Upper lobe of left lung (tissue), 6 donors: ENCODE results near the gene DLG2. TPM values are rescaled to one million over a fixed set of nuclear protein-coding genes. Genes with fewer than 3 reads are reported as not detected.

Experiments
- ATAC-seq, 2 donors: fragments of 200-7000 bp; cut with Tn5 transposase; one replicate each; pipeline ENCODE4 v1.9.1; 2022; ENCODE audit warnings: mild to moderate bottlenecking in 2 of 2, moderate library complexity in 2 of 2; ENCODE audit not compliant: low FRiP score in 2 of 2
- DNase-seq, 2 donors: peaks; one replicate each; pipeline ENCODE4 v3.0.0-alpha.2; 2019 to 2020
- H3K27ac ChIP-seq, 4 donors: fragments of 200-600 bp; sonication (generic); one replicate each; pipeline ENCODE4 v1.5.1; 2016 to 2019
- H3K27me3 ChIP-seq, 4 donors: fragments of 200-600 bp; sonication (generic); one replicate each; pipeline ENCODE4 v1.5.1; 2017 to 2019
- H3K36me3 ChIP-seq, 4 donors: fragments of 200-600 bp; sonication (generic); one replicate each; pipeline ENCODE4 v1.5.1; 2016 to 2019
- H3K4me1 ChIP-seq, 4 donors: fragments of 200-600 bp; sonication (generic); one replicate each; pipeline ENCODE4 v1.5.1; 2018 to 2019
- H3K4me3 ChIP-seq, 4 donors: fragments of 200-600 bp; sonication (generic); one replicate each; pipeline ENCODE4 v1.5.1; 2017 to 2019; ENCODE audit warnings: mild to moderate bottlenecking in 2 of 4, moderate library complexity in 1 of 4
- H3K9me3 ChIP-seq, 4 donors: fragments of 200-600 bp; sonication (generic); one replicate each; pipeline ENCODE4 v1.5.1; 2018 to 2019
- CTCF ChIP-seq, 6 experiments: fragments of 450-650 bp in 4 of 6; fragments of 200-600 bp in 2 of 6; sonication (generic) in 2 of 6; IDR thresholded peaks; one replicate each; pipeline ENCODE4 v1.5.1; 2016 to 2019; ENCODE audit warnings: antibody characterized with exemption in 6 of 6
- EP300 ChIP-seq, 4 donors: sonication (generic); formaldehyde crosslinking; IDR thresholded peaks; one replicate each; pipeline ENCODE4 v1.5.1; 2017; ENCODE audit warnings: antibody characterized with exemption in 4 of 4, control low read depth in 2 of 4
- POLR2A ChIP-seq, 4 donors: fragments of 450-650 bp; IDR thresholded peaks; one replicate each; pipeline ENCODE4 v1.5.1; 2016 to 2017; ENCODE audit warnings: antibody characterized with exemption in 4 of 4, mild to moderate bottlenecking in 2 of 4
- POLR2AphosphoS5 ChIP-seq, 2 donors: sonication (generic); formaldehyde crosslinking; IDR thresholded peaks; one replicate each; pipeline ENCODE4 v1.5.1; 2017; ENCODE audit warnings: antibody characterized with exemption in 2 of 2
- WGBS, 2 donors: methylation state at CpG; one replicate each; pipeline ENCODE4 v1.1.5; 2017 to 2018; 5-methylcytosine and 5-hydroxymethylcytosine counted together
- total RNA-seq, 6 donors: library from RNA; depleted of rRNA in 4 of 6; stranded (reverse); fragments of >200 nt in 4 of 6; gene quantifications; one replicate each; pipeline versions ENCODE4 v1.1.0 to v1.2.1, GENCODE V29; 2016 to 2021
- donor health status: DM: no; HTN: no; CAD: no; lungs with moderate emphysema.
- donor health status: DM: no; HTN: yes; CAD: no; lungs with severe emphysema.

DLG2 gene
- total RNA-seq, 6 donors from 2014 or later: 3.4 to 37.7 (median 9.1) TPM

GRCh38 chr11:83819931-83820549 is 1807.1 kb downstream of the DLG2 start:
- ATAC-seq: peak in 1 of 2 donors; percentile 75
- no peak for TF ChIP-seq EP300 (IDR thresholded peaks at IDR 0.05)
- peak in 4 of 6 experiments; percentile 32 to 62 (median 57) for TF ChIP-seq CTCF (IDR thresholded peaks at IDR 0.05)
- 29 to 35% methylated on average over 2 of the region's 2 CpGs for WGBS, 2 donors

GRCh38 chr11:83818349-83818748 is 1808.8 kb downstream of the DLG2 start:
- H3K27me3 ChIP-seq: no peaks in the 10 kb centered on the region
- DNase-seq (no peak), ATAC-seq (no peak)
- H3K4me1 ChIP-seq: no peaks in the 10 kb centered on the region
- 50 to 51% methylated on average over 2 of the region's 2 CpGs for WGBS, 2 donors
- no peaks in the 10 kb centered on the region for H3K9me3 ChIP-seq
- no peaks in the 10 kb centered on the region for H3K36me3 ChIP-seq
- H3K4me3 ChIP-seq: no peak overlapping the region
- H3K27ac ChIP-seq: no peak overlapping the region
- TF ChIP-seq POLR2A (IDR thresholded peaks at IDR 0.05) (no peak), EP300 (IDR thresholded peaks at IDR 0.05) (no peak), CTCF (IDR thresholded peaks at IDR 0.05) (no peak), POLR2AphosphoS5 (IDR thresholded peaks at IDR 0.05) (no peak)

More at GRCh38 chr11:83819931-83820549, 1807.1 kb downstream of the DLG2 start:
- Histone ChIP-seq H3K36me3 (no peaks in the 10 kb centered on the region), H3K4me1 (no peaks in the 10 kb centered on the region), H3K27ac (no peak overlapping the region), H3K9me3 (no peaks in the 10 kb centered on the region), H3K27me3 (no peaks in the 10 kb centered on the region), H3K4me3 (no peak overlapping the region)
- DNase-seq: no peak

DNA sequence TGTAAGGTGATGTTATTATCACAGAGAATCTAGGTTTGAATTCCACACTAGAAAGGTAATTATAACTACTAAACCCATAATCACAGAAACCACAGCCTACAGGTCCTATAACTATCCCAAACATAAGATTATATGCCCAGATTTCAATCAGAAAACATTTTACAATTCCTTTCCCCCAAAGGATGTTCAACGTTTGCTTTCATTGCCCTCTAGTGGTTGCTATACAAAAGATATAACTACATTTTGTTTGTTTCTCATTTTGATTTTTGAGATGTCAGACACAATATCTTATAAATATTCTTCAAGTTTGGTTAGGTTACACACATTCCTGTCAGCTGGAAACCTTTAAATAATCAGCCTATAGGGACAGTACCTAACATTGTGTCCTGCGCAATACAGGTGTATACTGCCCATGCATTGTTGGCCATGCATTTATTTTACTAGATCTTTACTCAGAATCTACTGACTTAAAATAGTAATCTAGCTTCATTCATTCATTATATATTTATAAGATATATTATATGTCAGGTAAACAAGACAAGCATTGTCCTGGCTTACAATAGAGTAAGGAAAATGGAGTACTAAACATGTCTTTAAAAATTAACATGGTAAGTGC is 1810.5 kb downstream of the DLG2 start:
- no peak overlapping the region for H3K4me3 ChIP-seq

DNA sequence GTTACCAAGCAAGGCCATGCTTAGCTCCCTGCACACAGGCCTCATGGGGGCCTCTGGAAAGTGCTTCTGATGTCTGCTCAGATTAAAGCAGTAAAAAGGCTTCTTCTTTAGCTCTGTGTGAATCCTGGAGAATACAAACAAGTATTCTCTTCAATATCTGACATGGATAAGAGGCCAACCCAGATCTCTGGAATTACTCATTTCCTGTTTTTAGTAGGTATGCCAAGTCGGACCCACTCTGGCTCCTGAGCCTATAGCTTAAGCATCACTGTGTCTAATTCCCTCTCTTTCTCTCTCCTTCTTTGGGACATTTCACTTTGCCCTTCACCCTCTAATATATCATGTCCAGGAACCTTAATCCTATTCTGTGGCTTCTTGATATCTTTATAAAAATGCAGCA is 1811.4 kb downstream of the DLG2 start:
- Histone ChIP-seq H3K4me1 (no peaks in the 10 kb centered on the region), H3K27me3 (no peaks in the 10 kb centered on the region), H3K27ac (no peak overlapping the region), H3K36me3 (no peaks in the 10 kb centered on the region), H3K4me3 (no peak overlapping the region), H3K9me3 (no peaks in the 10 kb centered on the region)
- DNase-seq: no peak
- TF ChIP-seq POLR2AphosphoS5 (IDR thresholded peaks at IDR 0.05) (no peak), CTCF (IDR thresholded peaks at IDR 0.05) (no peak), POLR2A (IDR thresholded peaks at IDR 0.05) (no peak)
- WGBS, 2 donors: 32 to 36% methylated on average over 1 of the region's 1 CpG
- no peak for ATAC-seq

More for the DNA sequence above, 1810.5 kb downstream of the DLG2 start:
- TF ChIP-seq EP300 (IDR thresholded peaks at IDR 0.05) (no peak), CTCF (IDR thresholded peaks at IDR 0.05) (peak in 4 of 6 experiments; percentile 15 to 36 (median 29))
- H3K27me3 ChIP-seq: no peaks in the 10 kb centered on the region
- H3K36me3 ChIP-seq: no peaks in the 10 kb centered on the region
- no peak overlapping the region for H3K27ac ChIP-seq
- no peaks in the 10 kb centered on the region for H3K9me3 ChIP-seq
- H3K4me1 ChIP-seq: no peaks in the 10 kb centered on the region
- DNase-seq: no peak
- WGBS, 2 donors: 45 to 48% methylated on average over 2 of the region's 2 CpGs
- no peak for ATAC-seq

DNA sequence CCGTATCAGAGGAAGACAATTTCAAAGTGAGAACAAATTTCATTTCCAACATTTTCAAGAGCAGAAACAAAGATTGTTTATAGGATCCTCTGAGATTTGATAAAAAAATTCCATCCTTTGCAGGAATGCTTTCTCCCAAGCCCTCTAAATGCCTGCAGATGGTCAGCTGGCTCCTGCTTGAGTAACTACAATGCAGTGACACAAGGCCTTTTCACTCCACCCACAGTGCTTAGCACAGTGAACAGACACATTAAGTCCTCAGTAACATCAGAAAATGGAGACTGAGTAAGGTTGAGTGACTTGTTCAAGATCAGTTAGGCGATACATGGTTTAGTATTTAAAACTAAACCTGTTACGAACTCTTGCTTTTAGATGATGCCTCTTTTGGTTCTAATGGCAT is 1813.8 kb downstream of the DLG2 start:
- TF ChIP-seq POLR2A (IDR thresholded peaks at IDR 0.05) (no peak), EP300 (IDR thresholded peaks at IDR 0.05) (no peak), CTCF (IDR thresholded peaks at IDR 0.05) (no peak), POLR2AphosphoS5 (IDR thresholded peaks at IDR 0.05) (no peak)
- H3K36me3 ChIP-seq: no peaks in the 10 kb centered on the region
- H3K27me3 ChIP-seq: no peaks in the 10 kb centered on the region
- H3K9me3 ChIP-seq: no peaks in the 10 kb centered on the region
- H3K27ac ChIP-seq: no peak overlapping the region
- no peak overlapping the region for H3K4me3 ChIP-seq
- DNase-seq (no peak), ATAC-seq (no peak)
- no peaks in the 10 kb centered on the region for H3K4me1 ChIP-seq
- WGBS, 2 donors: 93 to 96% methylated on average over 3 of the region's 3 CpGs
